CD14-positive monocyte (primary cell): Measurements from ENCODE around the gene ERGIC1. TPM values are rescaled to one million over a fixed set of nuclear protein-coding genes. Genes with fewer than 3 reads are reported as not detected.
"Not testable (repeated sequence)": the region's sequence is repeated elsewhere in the genome, so short reads cannot be mapped to it uniquely, and the experiment has no call there.

Experiments
- DNase-seq, 3 donors: peaks; one replicate each; pipeline ENCODE4 v3.0.0-alpha.2; 2011 to 2022
- H2AFZ ChIP-seq: 2 replicates; pipeline ENCODE4 v1.6.0; 2012; ENCODE audit warnings: mild to moderate bottlenecking, low read depth, low read length, inconsistent platforms; ENCODE audit not compliant: insufficient read depth, poor library complexity, severe bottlenecking
- H3K27ac ChIP-seq, 2 donors: 1 replicate in 1 of 2; 2 replicates in 1 of 2; pipeline ENCODE4 v1.5.1; 2012 to 2013; ENCODE audit warnings: low read length in 2 of 2, control low read depth in 1 of 2, inconsistent platforms in 1 of 2, low read depth in 1 of 2, mild to moderate bottlenecking in 1 of 2
- H3K27me3 ChIP-seq, 2 donors: one replicate each; pipeline versions ENCODE4 v1.6.0 to v1.6.1; 2011 to 2013; ENCODE audit warnings: low read length in 2 of 2; ENCODE audit not compliant: control insufficient read depth in 2 of 2, insufficient read depth in 2 of 2
- H3K36me3 ChIP-seq, 2 donors: replicated peaks in 1 of 2; 1 replicate in 1 of 2; 2 replicates in 1 of 2; pipeline versions ENCODE4 v1.5.1 to v1.6.1; 2012 to 2013; ENCODE audit warnings: low read length in 2 of 2, control low read depth in 1 of 2, inconsistent platforms in 1 of 2, mild to moderate bottlenecking in 1 of 2; ENCODE audit not compliant: insufficient read depth in 2 of 2, control insufficient read depth in 1 of 2
- H3K4me1 ChIP-seq, 2 donors: 1 replicate in 1 of 2; 2 replicates in 1 of 2; pipeline versions ENCODE4 v1.5.1 to v1.6.1; 2012 to 2013; ENCODE audit warnings: low read length in 2 of 2, control low read depth in 1 of 2, inconsistent platforms in 1 of 2, mild to moderate bottlenecking in 1 of 2, moderate library complexity in 1 of 2; ENCODE audit not compliant: insufficient read depth in 2 of 2, control insufficient read depth in 1 of 2
- H3K4me2 ChIP-seq: replicated peaks from 2 replicates; pipeline ENCODE3; 2012; ENCODE audit warnings: low read length, moderate library complexity, mild to moderate bottlenecking; ENCODE audit not compliant: poor library complexity, severe bottlenecking; ENCODE audit errors: extremely low read depth
- H3K4me3 ChIP-seq, 3 experiments: fragments of 200-600 bp in 1 of 3; sonication (generic) in 1 of 3; replicated peaks in 1 of 3; 1 replicate in 2 of 3; 2 replicates in 1 of 3; pipeline ENCODE4 v1.5.1; 2011 to 2013; ENCODE audit warnings: low read length in 3 of 3, mild to moderate bottlenecking in 3 of 3, control low read depth in 2 of 3, low read depth in 2 of 3, inconsistent platforms in 1 of 3, moderate library complexity in 1 of 3
- H3K79me2 ChIP-seq: 2 replicates; pipeline ENCODE4 v1.6.0; 2012; ENCODE audit warnings: mild to moderate bottlenecking, control low read depth, inconsistent platforms, low read length, moderate library complexity; ENCODE audit not compliant: insufficient read depth
- H3K9ac ChIP-seq: 2 replicates; pipeline ENCODE4 v1.6.0; 2017; ENCODE audit warnings: low read length, mild to moderate bottlenecking; ENCODE audit not compliant: insufficient read depth, poor library complexity, severe bottlenecking
- H3K9me3 ChIP-seq, 2 donors: replicated peaks in 1 of 2; 1 replicate in 1 of 2; 2 replicates in 1 of 2; pipeline versions ENCODE4 v1.5.1 to v1.6.1; 2012 to 2013; ENCODE audit warnings: low read length in 2 of 2, control low read depth in 1 of 2; ENCODE audit not compliant: control insufficient read depth in 1 of 2, insufficient read depth in 1 of 2
- H4K20me1 ChIP-seq: 2 replicates; pipeline ENCODE4 v1.6.0; 2012; ENCODE audit warnings: mild to moderate bottlenecking, low read length, control low read depth, moderate library complexity; ENCODE audit not compliant: insufficient read depth
- H3K27ac Mint-ChIP-seq, 7 donors: one replicate each; pipeline ENCODE4 v1.8.0; 2020; ENCODE audit warnings: mild to moderate bottlenecking in 7 of 7, mixed read lengths in 7 of 7, moderate library complexity in 6 of 7, inconsistent platforms in 2 of 7
- H3K27me3 Mint-ChIP-seq, 3 donors: one replicate each; pipeline ENCODE4 v1.8.0; 2021 to 2022; ENCODE audit warnings: low read depth in 3 of 3, mild to moderate bottlenecking in 3 of 3, mixed read lengths in 3 of 3, moderate library complexity in 3 of 3, inconsistent platforms in 1 of 3
- H3K36me3 Mint-ChIP-seq, 2 donors: one replicate each; pipeline ENCODE4 v1.8.0; 2020; ENCODE audit warnings: mixed read lengths in 2 of 2, inconsistent platforms in 1 of 2, mild to moderate bottlenecking in 1 of 2
- H3K4me1 Mint-ChIP-seq: one replicate; pipeline ENCODE4 v1.8.0; 2020; ENCODE audit warnings: mild to moderate bottlenecking, mixed read lengths
- H3K4me3 Mint-ChIP-seq, 2 donors: one replicate each; pipeline ENCODE4 v1.8.0; 2020; ENCODE audit warnings: mild to moderate bottlenecking in 2 of 2, mixed read lengths in 2 of 2, moderate library complexity in 1 of 2
- H3K9me3 Mint-ChIP-seq, 7 donors: one replicate each; pipeline ENCODE4 v1.8.0; 2020 to 2022; ENCODE audit warnings: mixed read lengths in 7 of 7, mild to moderate bottlenecking in 6 of 7, moderate library complexity in 6 of 7, inconsistent platforms in 2 of 7
- WGBS: methylation state at CpG from one replicate; pipeline ENCODE4 v1.1.5; 2013; ENCODE audit warnings: missing lambda C conversion rate; ENCODE audit not compliant: insufficient coverage; 5-methylcytosine and 5-hydroxymethylcytosine counted together
- intact Hi-C, 2 donors: fragments of 100-400 bp; cut with micrococcal nuclease; formaldehyde crosslinking; loops; one replicate each; pipeline versions ENCODE4 v1.15.0 to v1.15.1; 2023
- polyA plus RNA-seq, 3 donors: library from polyadenylated mRNA; depleted of rRNA in 1 of 3; unstranded in 2 of 3; stranded (reverse) in 1 of 3; fragments of 300-500 nt in 2 of 3; fragments of >200 nt in 1 of 3; fragmentation: Illumina TruSeq in 2 of 3; gene quantifications; 1 replicate in 2 of 3; 2 replicates in 1 of 3; pipeline ENCODE4 v1.2.3, GENCODE V29; 2012 to 2021
- TF ChIP-seq, protein P1 (sequence below): fragments of 200-600 bp; IDR thresholded peaks from one replicate; pipeline ENCODE4 v1.8.0; 2022; ENCODE audit warnings: antibody characterized with exemption, mild to moderate bottlenecking

ERGIC1 gene
- polyA plus RNA-seq, 3 donors = 28.3 to 76.2 (median 34.1) TPM

DNA sequence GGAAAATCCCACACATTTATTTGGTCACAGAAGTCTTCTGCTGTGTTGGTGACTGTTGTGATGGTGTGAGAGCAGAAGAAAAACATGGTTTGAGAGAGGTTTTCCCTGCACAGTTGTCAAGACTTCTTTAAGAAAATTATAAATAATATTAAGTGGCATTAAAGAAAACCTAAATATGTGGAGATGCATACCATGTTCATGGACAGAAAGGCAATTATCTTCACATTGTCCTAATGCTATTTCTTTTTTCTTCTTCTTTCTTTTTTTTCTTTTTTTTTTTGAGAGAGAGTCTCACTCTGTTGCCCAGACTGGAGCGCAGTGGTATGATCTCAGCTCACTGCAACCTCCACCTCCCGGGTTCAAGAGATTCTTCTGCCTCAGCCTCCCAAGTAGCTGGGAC is 24.3 kb upstream of the ERGIC1 start:
- Mint-ChIP-seq H3K27me3 (peaks cover 0 to 6% (median 1%) of the 10 kb centered on the region in 3 donors), H3K4me3 (no peak overlapping the region), H3K36me3 (peaks cover 2 to 6% of the 10 kb centered on the region in 2 donors), H3K4me1 (peaks cover 29% of the 10 kb centered on the region), H3K9me3 (peaks cover 0 to 3% (median 0%) of the 10 kb centered on the region in 7 donors), H3K27ac (peak overlapping the region in 2 of 7 donors; percentile 46 to 72)
- no peaks in the 10 kb centered on the region for H3K27me3 ChIP-seq
- intact Hi-C loops = no loop called here
- peaks cover 23 to 30% of the 10 kb centered on the region in 2 donors for H3K4me1 ChIP-seq
- WGBS = no CpG with 5 or more reads among the region's 2 CpGs
- no peak overlapping the region for H3K9ac ChIP-seq
- peak in 1 of 3 donors; percentile 23 for DNase-seq
- no peaks in the 10 kb centered on the region for H4K20me1 ChIP-seq
- H3K9me3 ChIP-seq = no peaks in the 10 kb centered on the region
- H3K27ac ChIP-seq = no peak overlapping the region
- no peaks in the 10 kb centered on the region for H3K79me2 ChIP-seq
- H3K4me3 ChIP-seq = no peak overlapping the region
- no peak overlapping the region for H3K4me2 ChIP-seq
- H2AFZ ChIP-seq = no peak overlapping the region
- H3K36me3 ChIP-seq = no peaks in the 10 kb centered on the region
- TF ChIP-seq, protein P1, sequence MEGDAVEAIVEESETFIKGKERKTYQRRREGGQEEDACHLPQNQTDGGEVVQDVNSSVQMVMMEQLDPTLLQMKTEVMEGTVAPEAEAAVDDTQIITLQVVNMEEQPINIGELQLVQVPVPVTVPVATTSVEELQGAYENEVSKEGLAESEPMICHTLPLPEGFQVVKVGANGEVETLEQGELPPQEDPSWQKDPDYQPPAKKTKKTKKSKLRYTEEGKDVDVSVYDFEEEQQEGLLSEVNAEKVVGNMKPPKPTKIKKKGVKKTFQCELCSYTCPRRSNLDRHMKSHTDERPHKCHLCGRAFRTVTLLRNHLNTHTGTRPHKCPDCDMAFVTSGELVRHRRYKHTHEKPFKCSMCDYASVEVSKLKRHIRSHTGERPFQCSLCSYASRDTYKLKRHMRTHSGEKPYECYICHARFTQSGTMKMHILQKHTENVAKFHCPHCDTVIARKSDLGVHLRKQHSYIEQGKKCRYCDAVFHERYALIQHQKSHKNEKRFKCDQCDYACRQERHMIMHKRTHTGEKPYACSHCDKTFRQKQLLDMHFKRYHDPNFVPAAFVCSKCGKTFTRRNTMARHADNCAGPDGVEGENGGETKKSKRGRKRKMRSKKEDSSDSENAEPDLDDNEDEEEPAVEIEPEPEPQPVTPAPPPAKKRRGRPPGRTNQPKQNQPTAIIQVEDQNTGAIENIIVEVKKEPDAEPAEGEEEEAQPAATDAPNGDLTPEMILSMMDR = no peak

DNA sequence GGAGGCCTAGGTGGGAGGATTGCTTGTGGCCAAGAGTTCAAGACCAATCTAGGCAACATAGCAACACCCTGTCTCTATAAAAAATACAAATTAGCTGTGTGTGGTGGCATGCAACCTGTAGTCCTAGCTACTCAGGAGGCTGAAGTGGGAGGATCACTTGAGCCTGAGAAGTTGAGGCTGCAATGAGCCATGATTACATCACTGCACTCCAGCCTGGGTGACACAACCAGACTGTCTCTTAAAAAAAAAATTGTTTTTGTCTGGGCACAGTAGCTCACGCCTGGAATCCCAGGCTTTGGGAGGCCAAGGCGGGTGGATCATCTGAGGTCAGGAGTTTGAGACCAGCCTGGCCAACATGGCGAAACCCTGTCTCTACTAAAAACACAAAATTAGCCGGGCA is 23.1 kb upstream of the ERGIC1 start:
- H3K4me1 Mint-ChIP-seq = peaks cover 31% of the 10 kb centered on the region
- H3K79me2 ChIP-seq, H3K9ac ChIP-seq, H3K27ac ChIP-seq, H3K9me3 ChIP-seq, H3K36me3 ChIP-seq, H3K9me3 Mint-ChIP-seq, intact Hi-C loops, H3K4me3 ChIP-seq, H3K4me2 ChIP-seq, H3K4me3 Mint-ChIP-seq, H3K27me3 ChIP-seq, H2AFZ ChIP-seq, H4K20me1 ChIP-seq, H3K36me3 Mint-ChIP-seq: not testable (repeated sequence)
- H3K4me1 ChIP-seq = peaks cover 24 to 35% of the 10 kb centered on the region in 2 donors
- peak overlapping the region in 4 of 7 donors; percentile 7 to 62 (median 52) for H3K27ac Mint-ChIP-seq
- WGBS = 75% methylated on average over 2 of the region's 4 CpGs
- peak in 2 of 3 donors; percentile 50 to 57 for DNase-seq
- H3K27me3 Mint-ChIP-seq = peaks cover 0 to 10% (median 1%) of the 10 kb centered on the region in 3 donors
